WTC11 (cell line): ENCODE results near the gene LCAT. TPM values are rescaled to one million over a fixed set of nuclear protein-coding genes. Genes with fewer than 3 reads are reported as not detected.

Experiments used
- ATAC-seq: fragments of 200-7000 bp; cut with Tn5 transposase; 2 replicates; pipeline ENCODE4 v1.10.0; 2021; ENCODE audit warnings: mild to moderate bottlenecking, moderate library complexity
- CTCF ChIA-PET: fragments of 300-600 bp; sonication (Branson Sonifier 250); formaldehyde crosslinking; loops from one replicate; lab custom pipeline; 2021; ENCODE audit warnings: antibody characterized with exemption; lab: Charles Lee
- POLR2A ChIA-PET: fragments of 350-600 bp; sonication (Branson Sonifier 250); formaldehyde crosslinking; loops from one replicate; lab custom pipeline; 2021; ENCODE audit warnings: antibody characterized with exemption; lab: Charles Lee
- DNase-seq: peaks from one replicate; pipeline ENCODE4 v3.0.0; 2021; ENCODE audit warnings: low spot score
- H3K27ac Mint-ChIP-seq: 2 replicates; pipeline ENCODE4 v1.8.0; 2021; ENCODE audit warnings: mixed read lengths
- H3K27me3 Mint-ChIP-seq: 2 replicates; pipeline ENCODE4 v1.8.0; 2021; ENCODE audit warnings: low read depth, mild to moderate bottlenecking, moderate library complexity, mixed read lengths
- H3K36me3 Mint-ChIP-seq: 2 replicates; pipeline ENCODE4 v1.8.0; 2021; ENCODE audit warnings: mixed read lengths
- H3K4me1 Mint-ChIP-seq: 2 replicates; pipeline ENCODE4 v1.8.0; 2022; ENCODE audit warnings: mixed read lengths
- H3K4me3 Mint-ChIP-seq: 2 replicates; pipeline ENCODE4 v1.8.0; 2021; ENCODE audit warnings: mild to moderate bottlenecking, moderate library complexity, mixed read lengths
- H3K9me3 Mint-ChIP-seq: 2 replicates; pipeline ENCODE4 v1.8.0; 2021; ENCODE audit warnings: mixed read lengths
- FOXK1 ChIP-seq: sonication (generic); formaldehyde crosslinking; IDR thresholded peaks from 2 replicates; pipeline ENCODE4 v1.8.0; 2022; ENCODE audit warnings: mild to moderate bottlenecking, moderate library complexity, missing genetic modification reagents
- FOXP1 ChIP-seq: sonication (generic); formaldehyde crosslinking; IDR thresholded peaks from 2 replicates; pipeline ENCODE4 v1.8.0; 2022; ENCODE audit warnings: missing genetic modification reagents, mild to moderate bottlenecking, moderate library complexity, borderline replicate concordance
- IRF2 ChIP-seq: sonication (generic); formaldehyde crosslinking; IDR thresholded peaks from 2 replicates; pipeline ENCODE4 v1.8.0; 2022; ENCODE audit warnings: low read depth, missing genetic modification reagents, borderline replicate concordance
- NR3C1 ChIP-seq: sonication (generic); formaldehyde crosslinking; conservative IDR thresholded peaks from 2 replicates; pipeline ENCODE4 v1.8.1; 2023; ENCODE audit warnings: low read depth, mild to moderate bottlenecking, missing genetic modification reagents
- ZNF396 ChIP-seq: fragments of 250-450 bp; sonication (Bioruptor Pico); IDR thresholded peaks from 2 replicates; pipeline ENCODE4 v1.8.0; 2021; ENCODE audit warnings: mild to moderate bottlenecking, moderate library complexity, borderline replicate concordance
- total RNA-seq: library from RNA; stranded (reverse); gene quantifications from 3 replicates; pipeline ENCODE4 v1.2.3, GENCODE V29; 2021
- TF ChIP-seq, protein P1 (sequence below): fragments of 250-450 bp; sonication (Bioruptor Pico); conservative IDR thresholded peaks from 2 replicates; pipeline ENCODE4 v1.9.0; 2021; ENCODE audit warnings: mild to moderate bottlenecking
- TF ChIP-seq, protein P2 (sequence below): sonication (generic); formaldehyde crosslinking; IDR thresholded peaks from 2 replicates; pipeline ENCODE4 v1.8.0; 2022; ENCODE audit warnings: mild to moderate bottlenecking, missing genetic modification reagents
- TF ChIP-seq, protein P3 (sequence below): fragments of 250-450 bp; sonication (Bioruptor Pico); IDR thresholded peaks from 2 replicates; pipeline ENCODE4 v1.9.0; 2021; ENCODE audit warnings: mild to moderate bottlenecking, borderline replicate concordance
- TF ChIP-seq, protein P4 (sequence below): sonication (generic); formaldehyde crosslinking; IDR thresholded peaks from 2 replicates; pipeline ENCODE4 v1.8.0; 2023; ENCODE audit warnings: missing genetic modification reagents
- TF ChIP-seq, protein P5 (sequence below): sonication (generic); formaldehyde crosslinking; IDR thresholded peaks from 2 replicates; pipeline ENCODE4 v1.8.0; 2023; ENCODE audit warnings: mild to moderate bottlenecking, missing genetic modification reagents
- TF ChIP-seq, protein P6 (sequence below): fragments of 200-600 bp; IDR thresholded peaks from 2 replicates; pipeline ENCODE4 v1.8.0; 2022; ENCODE audit warnings: antibody characterized with exemption
- TF ChIP-seq, protein P7 (sequence below): sonication (generic); formaldehyde crosslinking; IDR thresholded peaks from 2 replicates; pipeline ENCODE4 v1.8.1; 2023; ENCODE audit warnings: mild to moderate bottlenecking, missing genetic modification reagents, borderline replicate concordance

LCAT gene
- total RNA-seq, 1 experiment from 2014 or later, result 38.3 TPM

DNA sequence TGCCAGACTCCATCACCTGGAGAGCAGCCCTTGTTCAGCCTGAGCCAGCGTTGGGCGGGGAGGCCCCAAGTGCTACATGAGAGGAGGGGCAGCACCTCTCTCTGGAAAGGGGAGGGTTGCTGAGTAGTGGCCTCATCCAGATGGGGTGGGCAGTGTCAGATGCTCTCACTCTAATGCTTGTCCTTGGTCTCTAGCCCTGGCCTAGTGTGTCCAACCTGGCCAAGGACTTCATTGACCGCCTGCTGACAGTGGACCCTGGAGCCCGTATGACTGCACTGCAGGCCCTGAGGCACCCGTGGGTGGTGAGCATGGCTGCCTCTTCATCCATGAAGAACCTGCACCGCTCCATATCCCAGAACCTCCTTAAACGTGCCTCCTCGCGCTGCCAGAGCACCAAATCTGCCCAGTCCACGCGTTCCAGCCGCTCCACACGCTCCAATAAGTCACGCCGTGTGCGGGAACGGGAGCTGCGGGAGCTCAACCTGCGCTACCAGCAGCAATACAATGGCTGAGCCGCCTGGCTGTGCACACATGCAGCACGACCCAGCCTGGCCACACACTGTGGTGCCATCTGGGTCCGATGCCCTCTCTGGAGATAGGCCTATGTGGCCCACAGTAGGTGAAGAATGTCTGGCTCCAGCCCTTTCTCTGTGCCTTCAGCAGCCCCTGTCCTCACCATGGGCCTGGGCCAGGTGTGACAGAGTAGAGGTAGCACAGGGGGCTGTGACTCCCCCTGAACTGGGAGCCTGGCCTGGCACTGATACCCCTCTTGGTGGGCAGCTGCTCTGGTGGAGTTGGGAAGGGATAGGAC lies 16.6 kb downstream of the LCAT start (continued):
- TF ChIP-seq, protein P1, sequence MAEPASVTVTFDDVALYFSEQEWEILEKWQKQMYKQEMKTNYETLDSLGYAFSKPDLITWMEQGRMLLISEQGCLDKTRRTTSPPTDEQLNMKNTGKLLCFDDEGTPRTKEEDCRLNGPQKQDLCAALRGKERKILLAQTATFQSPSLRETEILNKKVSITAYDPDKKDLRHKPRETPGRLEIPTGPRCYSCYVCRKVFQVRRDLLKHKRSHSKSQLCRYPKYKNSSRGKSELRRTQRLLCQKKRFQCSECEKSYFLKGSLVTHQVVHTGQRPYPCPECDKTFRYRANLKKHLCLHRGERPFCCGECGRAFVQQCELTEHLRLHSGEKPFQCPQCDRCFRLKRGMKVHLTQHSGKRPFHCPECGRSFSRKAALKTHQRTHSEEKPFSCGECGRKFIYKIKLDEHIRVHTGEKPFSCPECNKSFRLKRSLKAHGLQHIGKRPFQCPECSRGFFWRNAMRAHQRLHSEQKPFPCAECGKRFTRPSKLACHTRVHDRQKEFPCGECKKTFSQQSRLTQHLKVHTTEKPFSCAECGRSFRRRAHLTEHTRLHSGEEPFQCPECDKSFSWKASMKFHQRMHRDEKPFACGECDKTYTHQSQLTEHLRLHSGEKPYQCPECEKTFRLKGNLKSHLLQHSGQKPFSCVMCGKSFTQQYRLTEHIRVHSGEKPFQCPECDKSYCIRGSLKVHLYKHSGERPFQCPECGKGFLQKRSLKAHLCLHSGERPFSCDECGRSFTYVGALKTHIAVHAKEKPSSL (CRISPR knock-in tag), result no peak
- TF ChIP-seq FOXK1 (CRISPR knock-in tag) (no peak), ZNF396 (CRISPR knock-in tag) (no peak), IRF2 (CRISPR knock-in tag) (no peak)
- TF ChIP-seq, protein P2, sequence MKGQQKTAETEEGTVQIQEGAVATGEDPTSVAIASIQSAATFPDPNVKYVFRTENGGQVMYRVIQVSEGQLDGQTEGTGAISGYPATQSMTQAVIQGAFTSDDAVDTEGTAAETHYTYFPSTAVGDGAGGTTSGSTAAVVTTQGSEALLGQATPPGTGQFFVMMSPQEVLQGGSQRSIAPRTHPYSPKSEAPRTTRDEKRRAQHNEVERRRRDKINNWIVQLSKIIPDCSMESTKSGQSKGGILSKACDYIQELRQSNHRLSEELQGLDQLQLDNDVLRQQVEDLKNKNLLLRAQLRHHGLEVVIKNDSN (CRISPR knock-in tag), result no peak
- TF ChIP-seq, protein P3, sequence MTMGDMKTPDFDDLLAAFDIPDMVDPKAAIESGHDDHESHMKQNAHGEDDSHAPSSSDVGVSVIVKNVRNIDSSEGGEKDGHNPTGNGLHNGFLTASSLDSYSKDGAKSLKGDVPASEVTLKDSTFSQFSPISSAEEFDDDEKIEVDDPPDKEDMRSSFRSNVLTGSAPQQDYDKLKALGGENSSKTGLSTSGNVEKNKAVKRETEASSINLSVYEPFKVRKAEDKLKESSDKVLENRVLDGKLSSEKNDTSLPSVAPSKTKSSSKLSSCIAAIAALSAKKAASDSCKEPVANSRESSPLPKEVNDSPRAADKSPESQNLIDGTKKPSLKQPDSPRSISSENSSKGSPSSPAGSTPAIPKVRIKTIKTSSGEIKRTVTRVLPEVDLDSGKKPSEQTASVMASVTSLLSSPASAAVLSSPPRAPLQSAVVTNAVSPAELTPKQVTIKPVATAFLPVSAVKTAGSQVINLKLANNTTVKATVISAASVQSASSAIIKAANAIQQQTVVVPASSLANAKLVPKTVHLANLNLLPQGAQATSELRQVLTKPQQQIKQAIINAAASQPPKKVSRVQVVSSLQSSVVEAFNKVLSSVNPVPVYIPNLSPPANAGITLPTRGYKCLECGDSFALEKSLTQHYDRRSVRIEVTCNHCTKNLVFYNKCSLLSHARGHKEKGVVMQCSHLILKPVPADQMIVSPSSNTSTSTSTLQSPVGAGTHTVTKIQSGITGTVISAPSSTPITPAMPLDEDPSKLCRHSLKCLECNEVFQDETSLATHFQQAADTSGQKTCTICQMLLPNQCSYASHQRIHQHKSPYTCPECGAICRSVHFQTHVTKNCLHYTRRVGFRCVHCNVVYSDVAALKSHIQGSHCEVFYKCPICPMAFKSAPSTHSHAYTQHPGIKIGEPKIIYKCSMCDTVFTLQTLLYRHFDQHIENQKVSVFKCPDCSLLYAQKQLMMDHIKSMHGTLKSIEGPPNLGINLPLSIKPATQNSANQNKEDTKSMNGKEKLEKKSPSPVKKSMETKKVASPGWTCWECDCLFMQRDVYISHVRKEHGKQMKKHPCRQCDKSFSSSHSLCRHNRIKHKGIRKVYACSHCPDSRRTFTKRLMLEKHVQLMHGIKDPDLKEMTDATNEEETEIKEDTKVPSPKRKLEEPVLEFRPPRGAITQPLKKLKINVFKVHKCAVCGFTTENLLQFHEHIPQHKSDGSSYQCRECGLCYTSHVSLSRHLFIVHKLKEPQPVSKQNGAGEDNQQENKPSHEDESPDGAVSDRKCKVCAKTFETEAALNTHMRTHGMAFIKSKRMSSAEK (CRISPR knock-in tag), result no peak
- TF ChIP-seq, protein P4, sequence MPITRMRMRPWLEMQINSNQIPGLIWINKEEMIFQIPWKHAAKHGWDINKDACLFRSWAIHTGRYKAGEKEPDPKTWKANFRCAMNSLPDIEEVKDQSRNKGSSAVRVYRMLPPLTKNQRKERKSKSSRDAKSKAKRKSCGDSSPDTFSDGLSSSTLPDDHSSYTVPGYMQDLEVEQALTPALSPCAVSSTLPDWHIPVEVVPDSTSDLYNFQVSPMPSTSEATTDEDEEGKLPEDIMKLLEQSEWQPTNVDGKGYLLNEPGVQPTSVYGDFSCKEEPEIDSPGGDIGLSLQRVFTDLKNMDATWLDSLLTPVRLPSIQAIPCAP (CRISPR knock-in tag), result no peak

DNA sequence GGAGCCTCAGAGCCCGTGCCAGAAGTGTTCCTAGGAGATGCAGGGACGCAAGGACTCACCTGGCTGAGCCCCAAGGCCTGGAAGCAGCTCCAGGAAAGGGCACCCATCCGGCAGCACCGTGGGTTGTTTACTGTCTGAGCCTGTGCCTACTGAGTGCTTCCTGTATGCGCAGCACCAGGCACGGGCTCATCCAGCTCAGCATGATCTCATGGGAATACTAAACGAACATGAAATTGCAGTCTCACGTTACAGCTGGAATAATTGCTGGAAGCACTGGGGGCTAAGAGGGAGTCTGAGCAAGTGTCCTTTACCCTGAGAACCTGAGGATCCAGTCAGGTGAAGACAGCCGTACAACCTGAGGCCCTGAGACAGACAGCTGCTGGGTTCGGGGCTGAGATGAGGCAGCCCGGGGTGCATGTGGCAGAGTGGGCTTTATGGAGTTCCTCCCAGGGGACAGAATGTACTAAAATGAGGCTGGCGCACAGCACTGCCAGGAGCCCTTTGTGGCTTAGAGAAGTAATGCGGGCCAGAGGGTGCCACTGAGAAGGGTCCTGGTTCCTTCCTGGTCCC lies 17.7 kb downstream of the LCAT start:
- Mint-ChIP-seq H3K27me3 (no peaks in the 10 kb centered on the region), H3K9me3 (no peaks in the 10 kb centered on the region), H3K36me3 (no peaks in the 10 kb centered on the region), H3K4me3 (no peak overlapping the region), H3K4me1 (peaks cover 21% of the 10 kb centered on the region), H3K27ac (peak overlapping the region; percentile 89)
- DNase-seq (peak; percentile 40), ATAC-seq (peak; percentile 62)
- POLR2A ChIA-PET, result interaction anchor here (1.2 to 1.5 kb wide), 2 partner anchors 9 to 43 kb away, joined by 3 read pairs; no protein-coding TSS in a partner anchor
- CTCF ChIA-PET, result interaction anchor here (0.7 to 9.2 kb wide), 11 partner anchors 8 to 405 kb away, joined by 3 to 144 read pairs (median 4); partner anchors contain the start of genes EDC4 and NRN1L
- TF ChIP-seq, protein P5, sequence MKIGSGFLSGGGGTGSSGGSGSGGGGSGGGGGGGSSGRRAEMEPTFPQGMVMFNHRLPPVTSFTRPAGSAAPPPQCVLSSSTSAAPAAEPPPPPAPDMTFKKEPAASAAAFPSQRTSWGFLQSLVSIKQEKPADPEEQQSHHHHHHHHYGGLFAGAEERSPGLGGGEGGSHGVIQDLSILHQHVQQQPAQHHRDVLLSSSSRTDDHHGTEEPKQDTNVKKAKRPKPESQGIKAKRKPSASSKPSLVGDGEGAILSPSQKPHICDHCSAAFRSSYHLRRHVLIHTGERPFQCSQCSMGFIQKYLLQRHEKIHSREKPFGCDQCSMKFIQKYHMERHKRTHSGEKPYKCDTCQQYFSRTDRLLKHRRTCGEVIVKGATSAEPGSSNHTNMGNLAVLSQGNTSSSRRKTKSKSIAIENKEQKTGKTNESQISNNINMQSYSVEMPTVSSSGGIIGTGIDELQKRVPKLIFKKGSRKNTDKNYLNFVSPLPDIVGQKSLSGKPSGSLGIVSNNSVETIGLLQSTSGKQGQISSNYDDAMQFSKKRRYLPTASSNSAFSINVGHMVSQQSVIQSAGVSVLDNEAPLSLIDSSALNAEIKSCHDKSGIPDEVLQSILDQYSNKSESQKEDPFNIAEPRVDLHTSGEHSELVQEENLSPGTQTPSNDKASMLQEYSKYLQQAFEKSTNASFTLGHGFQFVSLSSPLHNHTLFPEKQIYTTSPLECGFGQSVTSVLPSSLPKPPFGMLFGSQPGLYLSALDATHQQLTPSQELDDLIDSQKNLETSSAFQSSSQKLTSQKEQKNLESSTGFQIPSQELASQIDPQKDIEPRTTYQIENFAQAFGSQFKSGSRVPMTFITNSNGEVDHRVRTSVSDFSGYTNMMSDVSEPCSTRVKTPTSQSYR, result no peak
- TF ChIP-seq NR3C1 (CRISPR knock-in tag), result no peak
- TF ChIP-seq, protein P6, sequence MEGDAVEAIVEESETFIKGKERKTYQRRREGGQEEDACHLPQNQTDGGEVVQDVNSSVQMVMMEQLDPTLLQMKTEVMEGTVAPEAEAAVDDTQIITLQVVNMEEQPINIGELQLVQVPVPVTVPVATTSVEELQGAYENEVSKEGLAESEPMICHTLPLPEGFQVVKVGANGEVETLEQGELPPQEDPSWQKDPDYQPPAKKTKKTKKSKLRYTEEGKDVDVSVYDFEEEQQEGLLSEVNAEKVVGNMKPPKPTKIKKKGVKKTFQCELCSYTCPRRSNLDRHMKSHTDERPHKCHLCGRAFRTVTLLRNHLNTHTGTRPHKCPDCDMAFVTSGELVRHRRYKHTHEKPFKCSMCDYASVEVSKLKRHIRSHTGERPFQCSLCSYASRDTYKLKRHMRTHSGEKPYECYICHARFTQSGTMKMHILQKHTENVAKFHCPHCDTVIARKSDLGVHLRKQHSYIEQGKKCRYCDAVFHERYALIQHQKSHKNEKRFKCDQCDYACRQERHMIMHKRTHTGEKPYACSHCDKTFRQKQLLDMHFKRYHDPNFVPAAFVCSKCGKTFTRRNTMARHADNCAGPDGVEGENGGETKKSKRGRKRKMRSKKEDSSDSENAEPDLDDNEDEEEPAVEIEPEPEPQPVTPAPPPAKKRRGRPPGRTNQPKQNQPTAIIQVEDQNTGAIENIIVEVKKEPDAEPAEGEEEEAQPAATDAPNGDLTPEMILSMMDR, result 0 out of 2 replicates have a peak, but pooled peaks have one; percentile 16
- TF ChIP-seq FOXP1 (CRISPR knock-in tag), result no peak
- TF ChIP-seq, protein P7, sequence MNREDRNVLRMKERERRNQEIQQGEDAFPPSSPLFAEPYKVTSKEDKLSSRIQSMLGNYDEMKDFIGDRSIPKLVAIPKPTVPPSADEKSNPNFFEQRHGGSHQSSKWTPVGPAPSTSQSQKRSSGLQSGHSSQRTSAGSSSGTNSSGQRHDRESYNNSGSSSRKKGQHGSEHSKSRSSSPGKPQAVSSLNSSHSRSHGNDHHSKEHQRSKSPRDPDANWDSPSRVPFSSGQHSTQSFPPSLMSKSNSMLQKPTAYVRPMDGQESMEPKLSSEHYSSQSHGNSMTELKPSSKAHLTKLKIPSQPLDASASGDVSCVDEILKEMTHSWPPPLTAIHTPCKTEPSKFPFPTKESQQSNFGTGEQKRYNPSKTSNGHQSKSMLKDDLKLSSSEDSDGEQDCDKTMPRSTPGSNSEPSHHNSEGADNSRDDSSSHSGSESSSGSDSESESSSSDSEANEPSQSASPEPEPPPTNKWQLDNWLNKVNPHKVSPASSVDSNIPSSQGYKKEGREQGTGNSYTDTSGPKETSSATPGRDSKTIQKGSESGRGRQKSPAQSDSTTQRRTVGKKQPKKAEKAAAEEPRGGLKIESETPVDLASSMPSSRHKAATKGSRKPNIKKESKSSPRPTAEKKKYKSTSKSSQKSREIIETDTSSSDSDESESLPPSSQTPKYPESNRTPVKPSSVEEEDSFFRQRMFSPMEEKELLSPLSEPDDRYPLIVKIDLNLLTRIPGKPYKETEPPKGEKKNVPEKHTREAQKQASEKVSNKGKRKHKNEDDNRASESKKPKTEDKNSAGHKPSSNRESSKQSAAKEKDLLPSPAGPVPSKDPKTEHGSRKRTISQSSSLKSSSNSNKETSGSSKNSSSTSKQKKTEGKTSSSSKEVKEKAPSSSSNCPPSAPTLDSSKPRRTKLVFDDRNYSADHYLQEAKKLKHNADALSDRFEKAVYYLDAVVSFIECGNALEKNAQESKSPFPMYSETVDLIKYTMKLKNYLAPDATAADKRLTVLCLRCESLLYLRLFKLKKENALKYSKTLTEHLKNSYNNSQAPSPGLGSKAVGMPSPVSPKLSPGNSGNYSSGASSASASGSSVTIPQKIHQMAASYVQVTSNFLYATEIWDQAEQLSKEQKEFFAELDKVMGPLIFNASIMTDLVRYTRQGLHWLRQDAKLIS (CRISPR knock-in tag), result no peak
- no peak for TF ChIP-seq IRF2 (CRISPR knock-in tag)
